ENCODE measurements around the gene CRKL.

DNA sequence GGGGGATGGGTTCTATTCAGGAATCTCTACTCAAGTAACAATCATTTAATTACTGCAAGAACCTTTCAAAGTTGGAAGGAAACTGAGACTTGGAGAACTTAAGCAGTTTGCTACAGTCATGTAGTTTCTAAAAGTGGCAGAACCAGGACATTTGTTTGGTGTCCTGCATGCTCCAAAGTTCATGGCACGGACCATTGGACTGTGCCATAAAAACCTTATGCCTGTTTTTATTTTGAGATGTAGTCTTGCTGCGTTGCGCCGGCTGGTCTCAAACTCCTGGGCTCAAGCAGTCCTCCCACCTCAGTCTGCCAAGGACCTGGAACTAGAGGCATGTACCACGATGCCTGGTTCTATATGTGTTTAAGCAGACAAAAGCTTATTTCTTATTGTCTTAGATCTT lies 31.2 kb downstream of the CRKL start:
- TF ChIP-seq POLR2A (IDR thresholded peaks at IDR 0.05), result no peak
- TF ChIP-seq, protein P1, sequence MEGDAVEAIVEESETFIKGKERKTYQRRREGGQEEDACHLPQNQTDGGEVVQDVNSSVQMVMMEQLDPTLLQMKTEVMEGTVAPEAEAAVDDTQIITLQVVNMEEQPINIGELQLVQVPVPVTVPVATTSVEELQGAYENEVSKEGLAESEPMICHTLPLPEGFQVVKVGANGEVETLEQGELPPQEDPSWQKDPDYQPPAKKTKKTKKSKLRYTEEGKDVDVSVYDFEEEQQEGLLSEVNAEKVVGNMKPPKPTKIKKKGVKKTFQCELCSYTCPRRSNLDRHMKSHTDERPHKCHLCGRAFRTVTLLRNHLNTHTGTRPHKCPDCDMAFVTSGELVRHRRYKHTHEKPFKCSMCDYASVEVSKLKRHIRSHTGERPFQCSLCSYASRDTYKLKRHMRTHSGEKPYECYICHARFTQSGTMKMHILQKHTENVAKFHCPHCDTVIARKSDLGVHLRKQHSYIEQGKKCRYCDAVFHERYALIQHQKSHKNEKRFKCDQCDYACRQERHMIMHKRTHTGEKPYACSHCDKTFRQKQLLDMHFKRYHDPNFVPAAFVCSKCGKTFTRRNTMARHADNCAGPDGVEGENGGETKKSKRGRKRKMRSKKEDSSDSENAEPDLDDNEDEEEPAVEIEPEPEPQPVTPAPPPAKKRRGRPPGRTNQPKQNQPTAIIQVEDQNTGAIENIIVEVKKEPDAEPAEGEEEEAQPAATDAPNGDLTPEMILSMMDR (IDR thresholded peaks at IDR 0.05), result no peak
